Lower leg skin (tissue), 4 donors: Measurements from ENCODE around the gene ALOX5. TPM values are rescaled to one million over a fixed set of nuclear protein-coding genes. Genes with fewer than 3 reads are reported as not detected.
"Not testable (repeated sequence)": the region's sequence is repeated elsewhere in the genome, so short reads cannot be mapped to it uniquely, and the experiment has no call there.

ENCODE experiments used
- DNase-seq, 2 donors: peaks; one replicate each; pipeline ENCODE4 v3.0.0-alpha.2; 2019; ENCODE audit warnings: low spot score in 2 of 2
- H3K4me3 ChIP-seq: fragments of 200-600 bp; sonication (generic); 2 replicates; pipeline ENCODE4 v1.5.1; 2017; ENCODE audit warnings: mild to moderate bottlenecking, low read depth; ENCODE audit not compliant: poor library complexity, severe bottlenecking
- POLR2A ChIP-seq, 2 donors: fragments of 450-650 bp; IDR thresholded peaks; one replicate each; pipeline ENCODE4 v1.6.1; 2016 to 2017; ENCODE audit warnings: antibody characterized with exemption in 2 of 2, mild to moderate bottlenecking in 1 of 2, moderate library complexity in 1 of 2
- WGBS, 2 donors: methylation state at CpG; one replicate each; pipeline ENCODE4 v1.1.5; 2018; 5-methylcytosine and 5-hydroxymethylcytosine counted together
- intact Hi-C: fragments of 100-400 bp; cut with DNase I; formaldehyde crosslinking; loops from one replicate; pipeline ENCODE4 v1.15.0; 2023; ENCODE audit warnings: low total_unique reads
- total RNA-seq, 4 donors: library from RNA; depleted of rRNA; stranded (reverse); fragments of >200 nt; gene quantifications; one replicate each; pipeline ENCODE4 v1.1.0, GENCODE V29; 2016
- TF ChIP-seq, protein P1 (sequence below), 3 donors: fragments of 450-650 bp; IDR thresholded peaks; one replicate each; pipeline ENCODE4 v1.5.1; 2016; ENCODE audit warnings: antibody characterized with exemption in 3 of 3, mild to moderate bottlenecking in 3 of 3, moderate library complexity in 2 of 3

The ALOX5 gene
- 10 to 100 TPM in 3 of 4 donors, 1 to 10 TPM in 1; 7.4 to 16.0 (median 11.9) TPM for total RNA-seq

DNA sequence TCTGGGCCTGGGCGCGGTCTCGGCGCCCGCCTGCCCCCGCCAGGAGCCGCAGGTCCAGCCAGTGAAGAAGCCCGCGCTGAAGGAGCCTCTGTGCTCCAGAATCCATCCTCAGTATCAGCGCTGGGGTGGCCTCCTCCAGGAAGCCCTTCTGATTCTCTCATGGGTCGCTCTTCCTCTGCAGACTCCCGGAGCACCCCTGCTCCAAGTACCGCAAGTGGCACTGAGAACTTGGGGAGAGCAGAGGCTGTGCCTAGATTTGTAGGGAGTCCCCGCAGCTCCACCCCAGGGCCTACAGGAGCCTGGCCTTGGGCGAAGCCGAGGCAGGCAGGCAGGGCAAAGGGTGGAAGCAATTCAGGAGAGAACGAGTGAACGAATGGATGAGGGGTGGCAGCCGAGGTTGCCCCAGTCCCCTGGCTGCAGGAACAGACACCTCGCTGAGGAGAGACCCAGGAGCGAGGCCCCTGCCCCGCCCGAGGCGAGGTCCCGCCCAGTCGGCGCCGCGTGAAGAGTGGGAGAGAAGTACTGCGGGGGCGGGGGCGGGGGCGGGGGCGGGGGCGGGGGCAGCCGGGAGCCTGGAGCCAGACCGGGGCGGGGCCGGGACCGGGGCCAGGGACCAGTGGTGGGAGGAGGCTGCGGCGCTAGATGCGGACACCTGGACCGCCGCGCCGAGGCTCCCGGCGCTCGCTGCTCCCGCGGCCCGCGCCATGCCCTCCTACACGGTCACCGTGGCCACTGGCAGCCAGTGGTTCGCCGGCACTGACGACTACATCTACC is at the start of gene ALOX5:
ALOX5 (plus strand) TSS at position 641 of the 774 bp plus-strand sequence; CDS start at position 705, 64 bp downstream.
- TF ChIP-seq, protein P1, sequence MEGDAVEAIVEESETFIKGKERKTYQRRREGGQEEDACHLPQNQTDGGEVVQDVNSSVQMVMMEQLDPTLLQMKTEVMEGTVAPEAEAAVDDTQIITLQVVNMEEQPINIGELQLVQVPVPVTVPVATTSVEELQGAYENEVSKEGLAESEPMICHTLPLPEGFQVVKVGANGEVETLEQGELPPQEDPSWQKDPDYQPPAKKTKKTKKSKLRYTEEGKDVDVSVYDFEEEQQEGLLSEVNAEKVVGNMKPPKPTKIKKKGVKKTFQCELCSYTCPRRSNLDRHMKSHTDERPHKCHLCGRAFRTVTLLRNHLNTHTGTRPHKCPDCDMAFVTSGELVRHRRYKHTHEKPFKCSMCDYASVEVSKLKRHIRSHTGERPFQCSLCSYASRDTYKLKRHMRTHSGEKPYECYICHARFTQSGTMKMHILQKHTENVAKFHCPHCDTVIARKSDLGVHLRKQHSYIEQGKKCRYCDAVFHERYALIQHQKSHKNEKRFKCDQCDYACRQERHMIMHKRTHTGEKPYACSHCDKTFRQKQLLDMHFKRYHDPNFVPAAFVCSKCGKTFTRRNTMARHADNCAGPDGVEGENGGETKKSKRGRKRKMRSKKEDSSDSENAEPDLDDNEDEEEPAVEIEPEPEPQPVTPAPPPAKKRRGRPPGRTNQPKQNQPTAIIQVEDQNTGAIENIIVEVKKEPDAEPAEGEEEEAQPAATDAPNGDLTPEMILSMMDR (IDR thresholded peaks at IDR 0.05): no peak
- TF ChIP-seq POLR2A (IDR thresholded peaks at IDR 0.05): no peak
- no peak for DNase-seq
- 0 to 1% methylated on average over 33 to 40 of the region's 59 CpGs for WGBS, 2 donors
- intact Hi-C loops: no loop called here
- H3K4me3 ChIP-seq: peak within 1 kb of the TSS; percentile 14

- 76 to 83% methylated on average over 1 of the region's 1 CpG for WGBS, 2 donors
- no peak for TF ChIP-seq POLR2A (IDR thresholded peaks at IDR 0.05)
- TF ChIP-seq, protein P1 (IDR thresholded peaks at IDR 0.05): no peak
- no peak overlapping the region for H3K4me3 ChIP-seq
- DNase-seq: no peak
- intact Hi-C loops: no loop called here
These were observed 48.9 kb upstream of the ALOX5 start for GRCh38 chr10:45325116-45325515.

DNA sequence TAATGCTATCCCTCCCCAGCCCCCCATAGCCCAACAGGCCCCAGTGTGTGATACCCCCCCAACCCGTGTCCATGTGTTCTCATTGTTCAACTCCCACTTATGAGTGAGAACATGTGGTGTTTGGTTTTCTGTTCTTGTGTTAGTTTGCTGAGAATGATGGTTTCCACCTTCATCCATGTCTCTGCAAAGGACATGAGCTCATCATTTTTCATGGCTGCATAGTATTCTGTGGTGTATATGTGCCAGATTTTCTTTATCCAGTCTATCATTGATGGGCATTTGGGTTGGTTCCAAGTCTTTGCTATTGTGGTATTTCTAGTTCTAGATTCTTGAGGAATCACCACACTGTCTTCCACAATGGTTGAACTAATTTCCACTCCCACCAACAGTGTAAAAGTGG is 47.2 kb upstream of the ALOX5 start:
- H3K4me3 ChIP-seq, intact Hi-C loops, DNase-seq: not testable (repeated sequence)
- WGBS, 2 donors: 87 to 92% methylated on average over 1 of the region's 1 CpG

- H3K4me3 ChIP-seq, DNase-seq, intact Hi-C loops: not testable (repeated sequence)
- WGBS, 2 donors: 86 to 87% methylated on average over 3 of the region's 3 CpGs
These were observed 42.2 kb upstream of the ALOX5 start for GRCh38 chr10:45331824-45332223.

DNA sequence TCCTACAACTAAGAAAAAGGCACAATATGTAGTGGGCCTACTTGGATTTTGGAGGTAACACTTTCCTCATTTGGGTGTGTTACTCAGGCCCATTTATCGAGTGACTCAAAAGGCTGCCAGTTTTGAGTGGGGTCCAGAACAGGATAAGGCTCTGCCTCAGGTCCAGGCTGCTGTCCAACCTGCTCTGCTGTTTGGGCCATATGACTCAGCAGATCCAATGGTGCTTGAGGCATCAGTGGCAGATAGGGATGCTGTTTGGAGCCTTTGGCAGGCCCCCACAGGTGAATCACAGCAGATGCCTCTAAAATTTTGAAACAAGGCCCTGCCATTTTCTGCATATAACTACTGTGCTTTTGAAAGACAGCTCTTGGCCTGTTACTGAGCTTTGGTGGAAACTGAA is 34.1 kb upstream of the ALOX5 start:
- no peak overlapping the region for H3K4me3 ChIP-seq
- DNase-seq: no peak
- intact Hi-C loops: no loop called here
- WGBS, 2 donors: 55 to 60% methylated on average over 1 of the region's 1 CpG
- TF ChIP-seq POLR2A (IDR thresholded peaks at IDR 0.05): no peak
- TF ChIP-seq, protein P1 (IDR thresholded peaks at IDR 0.05): no peak

GRCh38 chr10:45340420-45340819 is 33.6 kb upstream of the ALOX5 start:
- H3K4me3 ChIP-seq, intact Hi-C loops, DNase-seq: not testable (repeated sequence)
- 78 to 85% methylated on average over 4 of the region's 4 CpGs for WGBS, 2 donors

DNA sequence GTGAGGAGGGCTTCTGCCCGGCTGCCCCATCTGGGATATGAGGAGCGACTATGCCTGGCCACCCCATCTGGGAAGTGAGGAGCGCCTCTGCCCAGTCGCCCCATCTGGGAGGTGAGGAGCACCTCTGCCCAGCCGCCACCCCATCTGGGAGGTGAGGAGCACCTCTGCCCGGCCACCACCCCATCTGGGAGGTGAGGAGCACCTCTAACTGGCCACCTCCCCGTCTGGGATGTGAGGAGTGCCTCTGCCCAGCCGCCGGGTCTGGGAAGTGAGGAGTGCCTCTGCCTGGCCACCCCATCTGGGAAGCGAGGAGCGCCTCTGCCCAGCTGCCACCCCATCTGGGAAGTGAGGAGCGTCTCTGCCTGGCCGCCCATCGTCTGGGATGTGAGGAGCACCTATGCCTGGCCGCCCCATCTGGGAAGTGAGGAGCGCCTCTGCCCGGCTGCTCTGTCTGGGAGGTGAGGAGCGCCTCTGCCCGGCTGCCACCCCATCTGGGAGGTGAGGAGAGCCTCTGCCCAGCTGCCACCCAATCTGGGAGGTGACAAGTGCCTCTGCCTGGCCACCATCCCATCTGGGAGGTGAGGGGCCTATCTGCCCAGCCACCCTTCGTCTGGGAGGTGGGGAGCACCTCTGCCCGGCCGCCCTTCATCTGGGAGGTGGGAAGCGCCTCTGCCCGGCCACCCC is 27.2 kb upstream of the ALOX5 start:
- 94 to 96% methylated on average over 5 to 10 of the region's 24 CpGs for WGBS, 2 donors
- intact Hi-C loops, DNase-seq, H3K4me3 ChIP-seq: not testable (repeated sequence)

DNA sequence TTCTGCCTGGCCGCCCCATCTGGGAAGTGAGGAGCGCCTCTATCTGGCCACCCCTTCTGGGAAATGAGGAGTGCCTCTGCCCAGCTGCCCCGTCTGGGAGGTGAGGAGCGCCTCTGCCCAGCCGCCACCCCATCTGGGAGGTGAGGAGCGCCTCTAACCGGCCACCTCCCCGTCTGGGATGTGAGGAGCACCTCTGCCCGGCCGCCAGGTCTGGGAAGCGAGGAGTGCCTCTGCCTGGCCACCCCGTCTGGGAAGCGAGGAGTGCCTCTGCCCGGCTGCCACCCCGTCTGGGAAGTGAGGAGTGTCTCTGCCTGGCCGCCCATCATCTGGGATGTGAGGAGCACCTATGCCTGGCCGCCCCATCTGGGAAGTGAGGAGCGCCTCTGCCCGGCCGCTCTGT is 26.6 kb upstream of the ALOX5 start:
- DNase-seq, H3K4me3 ChIP-seq, intact Hi-C loops: not testable (repeated sequence)
- whole genome bisulfite sequencing, 2 donors: 94 to 99% methylated on average over 15 to 16 of the region's 20 CpGs

DNA sequence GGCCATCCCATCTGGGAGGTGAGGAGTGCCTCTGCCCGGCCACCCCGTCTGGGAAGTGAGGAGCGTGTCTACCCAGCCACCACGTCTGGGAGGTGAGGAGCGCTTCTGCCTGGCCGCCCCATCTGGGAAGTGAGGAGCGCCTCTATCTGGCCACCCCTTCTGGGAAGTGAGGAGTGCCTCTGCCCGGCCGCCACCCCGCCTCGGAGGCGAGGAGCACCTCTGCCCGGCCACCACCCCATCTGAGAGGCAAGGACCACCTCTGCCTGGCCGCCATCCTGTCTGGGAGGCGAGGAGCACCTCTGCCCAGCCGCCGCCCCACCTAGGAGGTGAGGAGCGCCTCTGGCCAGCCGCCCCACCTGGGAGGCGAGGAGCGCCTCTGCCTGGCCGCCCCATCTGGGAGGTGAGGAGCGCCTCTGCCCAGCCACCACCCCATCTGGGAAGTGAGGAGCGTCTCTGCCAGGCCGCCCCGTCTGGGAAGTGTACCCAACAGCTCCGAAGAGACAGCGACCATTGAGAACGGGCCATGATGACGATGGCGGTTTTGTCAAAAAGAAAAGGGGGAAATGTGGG is 25.7 kb upstream of the ALOX5 start:
- H3K4me3 ChIP-seq, intact Hi-C loops, DNase-seq: not testable (repeated sequence)
- WGBS, 2 donors: 87 to 94% methylated on average over 18 to 31 of the region's 31 CpGs
